ENCODE results near the gene MYLK2.

MYLK2 gene

GRCh38 chr20:31866221-31866620 lies 47.1 kb downstream of the MYLK2 start:
- no peak overlapping the region for H3K4me3 ChIP-seq (ENCODE audit: low read depth, low read length)
- DNase-seq (ENCODE audit: low read depth) = no peak

GRCh38 chr20:31868853-31869672 lies 49.9 kb downstream of the MYLK2 start:
- no peak for DNase-seq (ENCODE audit: low read depth)
- H3K4me3 ChIP-seq (ENCODE audit: low read depth, low read length) = no peak overlapping the region

- H3K4me3 ChIP-seq (ENCODE audit: low read depth, low read length) = no peak overlapping the region
- no peak for DNase-seq (ENCODE audit: low read depth)
Observed at GRCh38 chr20:31869673-31869941, 50.5 kb downstream of the MYLK2 start.

- peak within 1 kb of the TSS; percentile 41 for H3K4me3 ChIP-seq (ENCODE audit: low read depth, low read length)
- DNase-seq (ENCODE audit: low read depth) = no peak
Observed at GRCh38 chr20:31869942-31870725, 51.0 kb downstream of the MYLK2 start, which contains the start of the genes DUSP15 and TTLL9. DUSP15 (minus strand) TSS chr20:31870527; CDS start chr20:31870337, 190 bp downstream. TTLL9 (plus strand) TSS chr20:31870634; CDS start chr20:31871127, 493 bp downstream.

- no peak for DNase-seq (ENCODE audit: low read depth)
- peak overlapping the region; percentile 41 for H3K4me3 ChIP-seq (ENCODE audit: low read depth, low read length)
Observed at GRCh38 chr20:31870726-31871617, 51.8 kb downstream of the MYLK2 start.

- no peak for DNase-seq (ENCODE audit: low read depth)
- H3K4me3 ChIP-seq (ENCODE audit: low read depth, low read length) = no peak overlapping the region
Observed at GRCh38 chr20:31871618-31871954, 52.4 kb downstream of the MYLK2 start.

- no peak for DNase-seq (ENCODE audit: low read depth)
- H3K4me3 ChIP-seq (ENCODE audit: low read depth, low read length) = no peak overlapping the region
Observed at GRCh38 chr20:31872406-31872805, 53.2 kb downstream of the MYLK2 start.

- no peak overlapping the region for H3K4me3 ChIP-seq (ENCODE audit: low read depth, low read length)
Observed at GRCh38 chr20:31875671-31876070, 56.5 kb downstream of the MYLK2 start.

GRCh38 chr20:31877684-31878083 lies 58.5 kb downstream of the MYLK2 start:
- no peak for DNase-seq (ENCODE audit: low read depth)
- no peak overlapping the region for H3K4me3 ChIP-seq (ENCODE audit: low read depth, low read length)

More at GRCh38 chr20:31875671-31876070, 56.5 kb downstream of the MYLK2 start:
- no peak for DNase-seq (ENCODE audit: low read depth)

- H3K4me3 ChIP-seq (ENCODE audit: low read depth, low read length) = peak overlapping the region; percentile 57
- DNase-seq (ENCODE audit: low read depth) = peak; percentile 75
Observed at GRCh38 chr20:31879143-31879987, 60.2 kb downstream of the MYLK2 start.

GRCh38 chr20:31881945-31882344 lies 62.8 kb downstream of the MYLK2 start:
- H3K4me3 ChIP-seq (ENCODE audit: low read depth, low read length) = no peak overlapping the region
- DNase-seq (ENCODE audit: low read depth) = no peak

- no peak for DNase-seq (ENCODE audit: low read depth)
- H3K4me3 ChIP-seq (ENCODE audit: low read depth, low read length) = no peak overlapping the region
Observed at GRCh38 chr20:31883829-31884228, 64.7 kb downstream of the MYLK2 start.

All from skeletal muscle cell (primary cell).